HCT116 (cell line): ENCODE measurements around the gene ZBED2.

Experiments used
- CEBPB ChIP-seq: IDR thresholded peaks from 2 replicates; pipeline ENCODE4 v1.6.1; 2012; ENCODE audit warnings: low read depth
- CTCF ChIP-seq, 3 experiments: fragments of 200-600 bp in 1 of 3; sonication (generic) in 1 of 3; IDR thresholded peaks in 2 of 3; conservative IDR thresholded peaks in 1 of 3; 2 replicates each; pipeline ENCODE4 v1.5.1; 2012 to 2017; ENCODE audit warnings: low read depth in 2 of 3, low read length in 2 of 3, antibody characterized with exemption in 1 of 3, borderline replicate concordance in 1 of 3, control low read depth in 1 of 3, mild to moderate bottlenecking in 1 of 3, mixed read lengths in 1 of 3, mixed run types in 1 of 3, moderate library complexity in 1 of 3; ENCODE audit not compliant: insufficient read depth in 1 of 3
- EGR1 ChIP-seq: IDR thresholded peaks from 2 replicates; pipeline ENCODE4 v1.6.1; 2012; ENCODE audit warnings: low read depth
- JUND ChIP-seq: IDR thresholded peaks from 2 replicates; pipeline ENCODE4 v1.6.1; 2012
- POLR2A ChIP-seq: IDR thresholded peaks from 2 replicates; pipeline ENCODE4 v1.7.0; 2011; ENCODE audit warnings: borderline replicate concordance; ENCODE audit not compliant: insufficient read depth, insufficient read length; ENCODE audit errors: extremely low read depth
- POLR2AphosphoS5 ChIP-seq: IDR thresholded peaks from 2 replicates; pipeline ENCODE4 v1.6.1; 2011; ENCODE audit warnings: mild to moderate bottlenecking, low read depth, low read length, moderate library complexity
- TF ChIP-seq, protein P1 (sequence below): IDR thresholded peaks from 2 replicates; pipeline ENCODE4 v1.6.1; 2012; ENCODE audit warnings: low read depth

DNA sequence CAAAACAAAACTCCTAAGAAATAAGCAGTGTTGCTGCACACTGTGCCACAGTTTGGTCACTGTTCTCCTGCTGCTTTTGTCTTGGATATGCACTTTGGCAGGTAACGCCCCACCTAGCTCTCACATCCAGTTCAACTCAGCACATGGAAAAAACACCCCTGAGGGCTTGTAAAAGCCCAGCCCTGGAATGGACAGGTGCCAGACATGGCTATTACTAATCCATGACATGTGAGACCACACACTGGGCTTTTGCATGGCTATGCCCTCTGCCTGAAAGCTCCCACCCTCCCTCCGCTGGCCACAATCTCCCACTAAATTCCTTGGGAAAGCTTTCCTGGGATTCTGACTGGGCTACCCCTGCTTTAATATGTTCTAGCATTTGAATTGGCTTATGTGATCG is 24.7 kb upstream of the ZBED2 start:
- no peak for TF ChIP-seq EGR1
- TF ChIP-seq, protein P1, sequence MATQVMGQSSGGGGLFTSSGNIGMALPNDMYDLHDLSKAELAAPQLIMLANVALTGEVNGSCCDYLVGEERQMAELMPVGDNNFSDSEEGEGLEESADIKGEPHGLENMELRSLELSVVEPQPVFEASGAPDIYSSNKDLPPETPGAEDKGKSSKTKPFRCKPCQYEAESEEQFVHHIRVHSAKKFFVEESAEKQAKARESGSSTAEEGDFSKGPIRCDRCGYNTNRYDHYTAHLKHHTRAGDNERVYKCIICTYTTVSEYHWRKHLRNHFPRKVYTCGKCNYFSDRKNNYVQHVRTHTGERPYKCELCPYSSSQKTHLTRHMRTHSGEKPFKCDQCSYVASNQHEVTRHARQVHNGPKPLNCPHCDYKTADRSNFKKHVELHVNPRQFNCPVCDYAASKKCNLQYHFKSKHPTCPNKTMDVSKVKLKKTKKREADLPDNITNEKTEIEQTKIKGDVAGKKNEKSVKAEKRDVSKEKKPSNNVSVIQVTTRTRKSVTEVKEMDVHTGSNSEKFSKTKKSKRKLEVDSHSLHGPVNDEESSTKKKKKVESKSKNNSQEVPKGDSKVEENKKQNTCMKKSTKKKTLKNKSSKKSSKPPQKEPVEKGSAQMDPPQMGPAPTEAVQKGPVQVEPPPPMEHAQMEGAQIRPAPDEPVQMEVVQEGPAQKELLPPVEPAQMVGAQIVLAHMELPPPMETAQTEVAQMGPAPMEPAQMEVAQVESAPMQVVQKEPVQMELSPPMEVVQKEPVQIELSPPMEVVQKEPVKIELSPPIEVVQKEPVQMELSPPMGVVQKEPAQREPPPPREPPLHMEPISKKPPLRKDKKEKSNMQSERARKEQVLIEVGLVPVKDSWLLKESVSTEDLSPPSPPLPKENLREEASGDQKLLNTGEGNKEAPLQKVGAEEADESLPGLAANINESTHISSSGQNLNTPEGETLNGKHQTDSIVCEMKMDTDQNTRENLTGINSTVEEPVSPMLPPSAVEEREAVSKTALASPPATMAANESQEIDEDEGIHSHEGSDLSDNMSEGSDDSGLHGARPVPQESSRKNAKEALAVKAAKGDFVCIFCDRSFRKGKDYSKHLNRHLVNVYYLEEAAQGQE: no peak
- no peak for TF ChIP-seq CTCF (IDR thresholded peaks at IDR 0.05 in 2 of 3, conservative IDR thresholded peaks at IDR 0.05 in 1 of 3; ENCODE audit: borderline replicate concordance in 1 of 3, insufficient read depth in 1 of 3, low read depth in 2 of 3, low read length in 2 of 3)
- no peak for TF ChIP-seq CEBPB
- TF ChIP-seq POLR2AphosphoS5: no peak
- TF ChIP-seq JUND: no peak
- TF ChIP-seq POLR2A: no peak
